ENCODE data around the gene CEP152.

Gene CEP152

GRCh38 chr15:48696627-48697312, 114.1 kb downstream of the CEP152 start:
- TF ChIP-seq ZBTB7A (IDR thresholded peaks at IDR 0.05; ENCODE audit: low read depth) (no peak), TAF1 (IDR thresholded peaks at IDR 0.05; ENCODE audit: low read depth) (no peak), TEAD4 (IDR thresholded peaks at IDR 0.05) (no peak), YY1 (IDR thresholded peaks at IDR 0.05; ENCODE audit: low read depth) (no peak), RAD21 (IDR thresholded peaks at IDR 0.05; ENCODE audit: low read depth) (no peak), EGR1 (IDR thresholded peaks at IDR 0.05) (no peak), CEBPB (IDR thresholded peaks at IDR 0.05) (no peak), FOXM1 (IDR thresholded peaks at IDR 0.05; ENCODE audit: borderline replicate concordance, low read depth) (no peak), EP300 (IDR thresholded peaks at IDR 0.05; ENCODE audit: borderline replicate concordance) (no peak), NFIC (IDR thresholded peaks at IDR 0.05) (no peak)
- TF ChIP-seq, protein P1, sequence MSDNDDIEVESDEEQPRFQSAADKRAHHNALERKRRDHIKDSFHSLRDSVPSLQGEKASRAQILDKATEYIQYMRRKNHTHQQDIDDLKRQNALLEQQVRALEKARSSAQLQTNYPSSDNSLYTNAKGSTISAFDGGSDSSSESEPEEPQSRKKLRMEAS (IDR thresholded peaks at IDR 0.05): no peak

DNA sequence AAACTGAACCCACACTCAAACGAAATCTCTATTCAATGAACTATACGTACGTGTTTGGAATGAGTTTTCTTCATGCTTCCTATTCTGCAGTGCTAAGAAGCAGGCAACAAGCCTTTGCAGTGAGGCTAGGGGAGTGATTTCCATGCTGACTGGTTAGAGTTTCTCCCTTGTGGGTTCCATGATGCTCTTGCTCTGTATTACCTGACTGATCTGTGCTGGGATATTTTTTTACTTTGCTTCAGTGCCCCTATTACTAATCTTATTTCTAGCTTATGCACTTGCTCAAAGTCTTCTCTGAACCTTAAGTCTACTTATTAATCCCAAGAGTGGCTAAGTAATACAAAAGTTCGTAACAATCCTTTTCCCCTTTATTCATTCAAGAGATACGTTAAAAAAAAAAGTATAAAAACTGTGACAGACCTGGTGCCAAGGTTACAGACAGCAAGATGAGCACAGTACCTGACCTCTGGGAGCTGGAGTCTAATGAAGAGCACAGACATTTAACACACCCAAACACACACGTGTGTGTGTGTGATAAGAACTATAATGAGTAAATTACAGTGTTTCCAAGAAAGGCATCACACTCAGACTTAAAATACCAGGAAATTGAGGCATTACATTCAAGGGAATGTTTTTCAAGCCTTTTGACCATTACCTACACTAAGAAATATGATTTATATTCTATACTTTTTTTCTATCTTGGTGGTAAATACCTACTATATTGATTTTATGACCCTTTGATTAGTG, 114.9 kb downstream of the CEP152 start:
- TF ChIP-seq YY1 (IDR thresholded peaks at IDR 0.05; ENCODE audit: low read depth) (no peak), TEAD4 (IDR thresholded peaks at IDR 0.05) (no peak), NFIC (IDR thresholded peaks at IDR 0.05) (no peak), RAD21 (IDR thresholded peaks at IDR 0.05; ENCODE audit: low read depth) (no peak), TAF1 (IDR thresholded peaks at IDR 0.05; ENCODE audit: low read depth) (no peak), EP300 (IDR thresholded peaks at IDR 0.05; ENCODE audit: borderline replicate concordance) (no peak)
- TF ChIP-seq, protein P2, sequence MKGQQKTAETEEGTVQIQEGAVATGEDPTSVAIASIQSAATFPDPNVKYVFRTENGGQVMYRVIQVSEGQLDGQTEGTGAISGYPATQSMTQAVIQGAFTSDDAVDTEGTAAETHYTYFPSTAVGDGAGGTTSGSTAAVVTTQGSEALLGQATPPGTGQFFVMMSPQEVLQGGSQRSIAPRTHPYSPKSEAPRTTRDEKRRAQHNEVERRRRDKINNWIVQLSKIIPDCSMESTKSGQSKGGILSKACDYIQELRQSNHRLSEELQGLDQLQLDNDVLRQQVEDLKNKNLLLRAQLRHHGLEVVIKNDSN (IDR thresholded peaks at IDR 0.05): no peak

- TF ChIP-seq NFIC (IDR thresholded peaks at IDR 0.05) (peak; percentile 87), FOXM1 (IDR thresholded peaks at IDR 0.05; ENCODE audit: borderline replicate concordance, low read depth) (peak; percentile 35; the same call in 1 of the 2 replicates), EP300 (IDR thresholded peaks at IDR 0.05; ENCODE audit: borderline replicate concordance) (peak; percentile 77), CREB1 (IDR thresholded peaks at IDR 0.05; ENCODE audit: low read depth) (no peak), TEAD4 (IDR thresholded peaks at IDR 0.05) (peak; percentile 67), TCF12 (IDR thresholded peaks at IDR 0.05; ENCODE audit: low read depth) (peak; percentile 67), YY1 (IDR thresholded peaks at IDR 0.05; ENCODE audit: low read depth) (no peak), RAD21 (IDR thresholded peaks at IDR 0.05; ENCODE audit: low read depth) (no peak), CEBPB (IDR thresholded peaks at IDR 0.05) (no peak), ZBTB7A (IDR thresholded peaks at IDR 0.05; ENCODE audit: low read depth) (no peak)
- TF ChIP-seq, protein P3, sequence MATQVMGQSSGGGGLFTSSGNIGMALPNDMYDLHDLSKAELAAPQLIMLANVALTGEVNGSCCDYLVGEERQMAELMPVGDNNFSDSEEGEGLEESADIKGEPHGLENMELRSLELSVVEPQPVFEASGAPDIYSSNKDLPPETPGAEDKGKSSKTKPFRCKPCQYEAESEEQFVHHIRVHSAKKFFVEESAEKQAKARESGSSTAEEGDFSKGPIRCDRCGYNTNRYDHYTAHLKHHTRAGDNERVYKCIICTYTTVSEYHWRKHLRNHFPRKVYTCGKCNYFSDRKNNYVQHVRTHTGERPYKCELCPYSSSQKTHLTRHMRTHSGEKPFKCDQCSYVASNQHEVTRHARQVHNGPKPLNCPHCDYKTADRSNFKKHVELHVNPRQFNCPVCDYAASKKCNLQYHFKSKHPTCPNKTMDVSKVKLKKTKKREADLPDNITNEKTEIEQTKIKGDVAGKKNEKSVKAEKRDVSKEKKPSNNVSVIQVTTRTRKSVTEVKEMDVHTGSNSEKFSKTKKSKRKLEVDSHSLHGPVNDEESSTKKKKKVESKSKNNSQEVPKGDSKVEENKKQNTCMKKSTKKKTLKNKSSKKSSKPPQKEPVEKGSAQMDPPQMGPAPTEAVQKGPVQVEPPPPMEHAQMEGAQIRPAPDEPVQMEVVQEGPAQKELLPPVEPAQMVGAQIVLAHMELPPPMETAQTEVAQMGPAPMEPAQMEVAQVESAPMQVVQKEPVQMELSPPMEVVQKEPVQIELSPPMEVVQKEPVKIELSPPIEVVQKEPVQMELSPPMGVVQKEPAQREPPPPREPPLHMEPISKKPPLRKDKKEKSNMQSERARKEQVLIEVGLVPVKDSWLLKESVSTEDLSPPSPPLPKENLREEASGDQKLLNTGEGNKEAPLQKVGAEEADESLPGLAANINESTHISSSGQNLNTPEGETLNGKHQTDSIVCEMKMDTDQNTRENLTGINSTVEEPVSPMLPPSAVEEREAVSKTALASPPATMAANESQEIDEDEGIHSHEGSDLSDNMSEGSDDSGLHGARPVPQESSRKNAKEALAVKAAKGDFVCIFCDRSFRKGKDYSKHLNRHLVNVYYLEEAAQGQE (IDR thresholded peaks at IDR 0.05; ENCODE audit: low read depth): no peak
These were observed 115.6 kb downstream of the CEP152 start for GRCh38 chr15:48695088-48695826.

DNA sequence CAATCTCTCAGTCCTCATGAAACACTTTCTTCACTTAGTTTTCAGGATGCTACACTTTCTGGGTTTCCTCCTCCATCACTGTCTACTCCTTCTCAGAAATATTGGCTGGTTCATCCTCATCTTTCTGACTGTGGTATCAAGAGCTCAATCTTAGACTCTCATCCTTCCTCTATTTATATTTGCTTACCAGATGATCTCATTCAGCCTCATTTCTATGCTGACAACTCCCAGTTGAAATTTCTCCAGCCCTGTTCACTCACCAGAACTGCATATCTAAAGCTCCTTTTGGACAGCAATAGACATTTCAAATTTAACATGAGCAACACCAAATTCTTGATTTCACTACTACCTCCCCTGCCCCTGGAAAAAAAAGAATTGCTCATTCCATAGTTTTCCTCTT, 117.4 kb downstream of the CEP152 start:
- TF ChIP-seq CREB1 (IDR thresholded peaks at IDR 0.05; ENCODE audit: low read depth) (no peak), FOXM1 (IDR thresholded peaks at IDR 0.05; ENCODE audit: borderline replicate concordance, low read depth) (no peak), EGR1 (IDR thresholded peaks at IDR 0.05) (no peak), TEAD4 (IDR thresholded peaks at IDR 0.05) (no peak), ZBTB7A (IDR thresholded peaks at IDR 0.05; ENCODE audit: low read depth) (no peak), CEBPB (IDR thresholded peaks at IDR 0.05) (no peak), EP300 (IDR thresholded peaks at IDR 0.05; ENCODE audit: borderline replicate concordance) (no peak), NFIC (IDR thresholded peaks at IDR 0.05) (no peak), TCF12 (IDR thresholded peaks at IDR 0.05; ENCODE audit: low read depth) (no peak), YY1 (IDR thresholded peaks at IDR 0.05; ENCODE audit: low read depth) (no peak), RAD21 (IDR thresholded peaks at IDR 0.05; ENCODE audit: low read depth) (no peak), TAF1 (IDR thresholded peaks at IDR 0.05; ENCODE audit: low read depth) (no peak)
- TF ChIP-seq, protein P1 (IDR thresholded peaks at IDR 0.05): no peak
- TF ChIP-seq, protein P3 (IDR thresholded peaks at IDR 0.05; ENCODE audit: low read depth): no peak
- TF ChIP-seq, protein P2 (IDR thresholded peaks at IDR 0.05): no peak

DNA sequence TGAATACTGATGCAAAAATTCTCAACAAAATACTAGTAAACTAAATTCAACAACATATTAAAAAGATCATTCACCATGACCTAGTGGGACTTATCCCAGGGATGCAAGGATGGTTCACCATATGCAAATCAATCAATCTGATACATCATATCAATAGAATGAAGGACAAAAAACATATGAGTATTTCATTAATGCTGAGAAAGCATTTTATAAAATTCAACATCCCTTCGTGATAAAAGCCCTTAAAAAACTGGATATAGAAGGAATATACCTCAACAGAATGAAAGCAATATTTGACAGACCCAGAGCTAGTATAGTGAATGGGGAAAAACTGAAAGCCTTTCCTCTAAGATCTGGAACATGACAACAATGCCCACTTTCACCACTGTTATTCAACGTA, 122.4 kb downstream of the CEP152 start:
- TF ChIP-seq CREB1 (IDR thresholded peaks at IDR 0.05; ENCODE audit: low read depth): no peak
- TF ChIP-seq, protein P2 (IDR thresholded peaks at IDR 0.05): no peak
- TF ChIP-seq EGR1 (IDR thresholded peaks at IDR 0.05): no peak
- TF ChIP-seq TAF1 (IDR thresholded peaks at IDR 0.05; ENCODE audit: low read depth): no peak
- TF ChIP-seq RAD21 (IDR thresholded peaks at IDR 0.05; ENCODE audit: low read depth): no peak
- no peak for TF ChIP-seq CEBPB (IDR thresholded peaks at IDR 0.05)
- TF ChIP-seq TEAD4 (IDR thresholded peaks at IDR 0.05): no peak
- no peak for TF ChIP-seq FOXM1 (IDR thresholded peaks at IDR 0.05; ENCODE audit: borderline replicate concordance, low read depth)
- no peak for TF ChIP-seq NFIC (IDR thresholded peaks at IDR 0.05)
- TF ChIP-seq YY1 (IDR thresholded peaks at IDR 0.05; ENCODE audit: low read depth): no peak
- TF ChIP-seq EP300 (IDR thresholded peaks at IDR 0.05; ENCODE audit: borderline replicate concordance): no peak
